ENCODE measurements around the gene TRA2A. TPM values are rescaled to one million over a fixed set of nuclear protein-coding genes. Genes with fewer than 3 reads are reported as not detected.

TRA2A gene
- total and polyA plus RNA-seq, 2 donors (not counting 3 experiments of a cell fraction or from before 2014, with no cell fraction given), result 55.1 to 112 TPM

- Histone ChIP-seq H2AFZ (ENCODE audit: low read depth, low read length) (no peak overlapping the region), H4K20me1 (replicated peaks; ENCODE audit: control insufficient read depth, extremely low read depth, insufficient read depth, low read length) (peaks cover 24% of the 10 kb centered on the region), H3K4me2 (ENCODE audit: insufficient read depth, low read length) (no peak overlapping the region), H3K9me1 (replicated peaks; ENCODE audit: control insufficient read depth, extremely low read depth, insufficient read depth, low read length) (no peaks in the 10 kb centered on the region), H3K9me3 (replicated peaks; ENCODE audit: control insufficient read depth, insufficient read depth, low read length) (no peaks in the 10 kb centered on the region), H3K79me2 (ENCODE audit: control insufficient read depth, insufficient read depth, low read length) (peaks cover 91% of the 10 kb centered on the region), H3K4me1 (ENCODE audit: control insufficient read depth, extremely low read depth, insufficient read depth, low read length) (no peaks in the 10 kb centered on the region), H3K9ac (replicated peaks; ENCODE audit: extremely low read depth, insufficient read depth, low read length) (no peak overlapping the region), H3K27me3 (ENCODE audit: control insufficient read depth in 2 of 2, insufficient read depth in 2 of 2, low read length in 2 of 2) (no peaks in the 10 kb centered on the region), H3K27ac (ENCODE audit: insufficient read depth, low read depth, low read length) (no peak overlapping the region), H3K4me3 (replicated peaks in 1 of 3; ENCODE audit: insufficient read depth in 1 of 3, low read depth in 1 of 3, low read length in 3 of 3) (no peak overlapping the region), H3K36me3 (ENCODE audit: control insufficient read depth in 2 of 2, extremely low read depth in 1 of 2, insufficient read depth in 2 of 2, low read length in 2 of 2) (peaks cover 19 to 28% of the 10 kb centered on the region in 2 experiments)
- ChIA-PET POLR2A (interaction anchor here (0.7 kb wide), 3 partner anchors 80 to 1508 kb away, joined by 3 to 4 read pairs (median 3); no protein-coding TSS in a partner anchor), CTCF (interaction anchor here (0.7 to 4.2 kb wide), 7 partner anchors 9 to 248 kb away, joined by 3 to 12 read pairs (median 4); no protein-coding TSS in a partner anchor)
- TF ChIP-seq CTCF (IDR thresholded peaks at IDR 0.05; ENCODE audit: extremely low read depth in 1 of 2, insufficient read depth in 1 of 2, low read depth in 1 of 2, low read length in 2 of 2) (peak in 1 of 2 donors; percentile 7), EZH2 (IDR thresholded peaks at IDR 0.05; ENCODE audit: borderline replicate concordance, low read depth, low read length, severe bottlenecking) (no peak)
- no TSS peak for BruUV-seq (replicated peaks)
- dilution Hi-C loops (cut with MboI; ENCODE audit: extremely low pct_ligation_motif_present, low sequenced_read_pairs), result loop anchor here (25.0 kb wide), 1 partner anchor 233 kb away; the partner anchor contains the start of gene MALSU1
- intact Hi-C loops (cut with micrococcal nuclease), result loop anchor here (2.0 to 10.0 kb wide), 2 partner anchors 164 to 336 kb away; partner anchors contain the start of gene NUP42
- FAIRE-seq (no peak), DNase-seq (ENCODE audit: low read depth, low spot score) (no peak)
These were observed 11.2 kb downstream of the TRA2A start for GRCh38 chr7:23520582-23520981.

DNA sequence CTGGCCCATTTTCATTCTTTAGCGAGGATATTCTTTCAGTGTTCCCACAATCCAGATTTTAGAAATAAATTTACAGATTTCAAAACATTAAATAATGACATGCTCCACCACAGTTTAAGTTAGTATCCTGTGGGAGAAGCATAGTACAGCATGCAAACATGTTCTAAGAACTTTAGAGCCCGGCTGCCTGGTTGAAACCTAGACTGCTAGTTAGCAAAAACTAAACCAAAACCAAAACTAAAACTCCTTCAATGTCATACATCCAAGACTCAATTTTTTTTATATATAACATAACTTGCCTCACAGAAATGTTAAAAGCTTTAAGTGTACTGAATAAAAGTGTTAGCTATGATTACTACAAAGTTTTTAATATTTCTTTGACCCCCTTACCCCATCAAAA is 17.0 kb downstream of the TRA2A start:
- Histone ChIP-seq H3K9me3 (replicated peaks; ENCODE audit: control insufficient read depth, insufficient read depth, low read length) (no peaks in the 10 kb centered on the region), H3K9me1 (replicated peaks; ENCODE audit: control insufficient read depth, extremely low read depth, insufficient read depth, low read length) (no peaks in the 10 kb centered on the region), H3K27me3 (ENCODE audit: control insufficient read depth in 2 of 2, insufficient read depth in 2 of 2, low read length in 2 of 2) (no peaks in the 10 kb centered on the region), H3K27ac (ENCODE audit: insufficient read depth, low read depth, low read length) (no peak overlapping the region), H3K4me3 (replicated peaks in 1 of 3; ENCODE audit: insufficient read depth in 1 of 3, low read depth in 1 of 3, low read length in 3 of 3) (no peak overlapping the region), H3K36me3 (ENCODE audit: control insufficient read depth in 2 of 2, extremely low read depth in 1 of 2, insufficient read depth in 2 of 2, low read length in 2 of 2) (peaks cover 24 to 32% of the 10 kb centered on the region in 2 experiments), H3K4me1 (ENCODE audit: control insufficient read depth, extremely low read depth, insufficient read depth, low read length) (no peaks in the 10 kb centered on the region), H2AFZ (ENCODE audit: low read depth, low read length) (no peak overlapping the region), H3K4me2 (ENCODE audit: insufficient read depth, low read length) (no peak overlapping the region), H3K9ac (replicated peaks; ENCODE audit: extremely low read depth, insufficient read depth, low read length) (no peak overlapping the region), H4K20me1 (replicated peaks; ENCODE audit: control insufficient read depth, extremely low read depth, insufficient read depth, low read length) (peaks cover 6% of the 10 kb centered on the region), H3K79me2 (ENCODE audit: control insufficient read depth, insufficient read depth, low read length) (peaks cover 53% of the 10 kb centered on the region)
- no TSS peak for BruUV-seq (replicated peaks)
- DNase-seq (ENCODE audit: low read depth, low spot score) (no peak), FAIRE-seq (no peak)
- dilution Hi-C loops (cut with MboI; ENCODE audit: extremely low pct_ligation_motif_present, low sequenced_read_pairs), result loop anchor here (25.0 kb wide), 1 partner anchor 227 kb away; the partner anchor contains the start of gene MALSU1
- CTCF ChIA-PET, result no interaction called here
- intact Hi-C loops (cut with micrococcal nuclease), result no loop called here
- TF ChIP-seq CTCF (IDR thresholded peaks at IDR 0.05; ENCODE audit: extremely low read depth in 1 of 2, insufficient read depth in 1 of 2, low read depth in 1 of 2, low read length in 2 of 2) (no peak), FOS (IDR thresholded peaks at IDR 0.05; ENCODE audit: borderline replicate concordance, insufficient read depth, low read length) (no peak), GATA2 (IDR thresholded peaks at IDR 0.05; ENCODE audit: insufficient read depth, insufficient read length, low read depth, low read length) (no peak), POLR2AphosphoS5 (IDR thresholded peaks at IDR 0.05; ENCODE audit: insufficient read depth, low read depth, low read length) (no peak), EZH2 (IDR thresholded peaks at IDR 0.05; ENCODE audit: borderline replicate concordance, low read depth, low read length, severe bottlenecking) (no peak), POLR2A (IDR thresholded peaks at IDR 0.05; ENCODE audit: low read depth, low read length) (no peak), JUN (IDR thresholded peaks at IDR 0.05; ENCODE audit: borderline replicate concordance, insufficient read depth, insufficient read length, low read depth) (no peak), MYC (IDR thresholded peaks at IDR 0.05; ENCODE audit: low read depth, low read length) (no peak)
- TF ChIP-seq, protein P1, sequence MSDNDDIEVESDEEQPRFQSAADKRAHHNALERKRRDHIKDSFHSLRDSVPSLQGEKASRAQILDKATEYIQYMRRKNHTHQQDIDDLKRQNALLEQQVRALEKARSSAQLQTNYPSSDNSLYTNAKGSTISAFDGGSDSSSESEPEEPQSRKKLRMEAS (IDR thresholded peaks at IDR 0.05; ENCODE audit: insufficient read depth, insufficient read length), result no peak
- POLR2A ChIA-PET, result no interaction called here
